H1 (cell line): ENCODE results near the gene ISY1. TPM values are rescaled to one million over a fixed set of nuclear protein-coding genes. Genes with fewer than 3 reads are reported as not detected.

Source experiments
- ASH2L ChIP-seq: fragments of 200-600, 300-600 bp; sonication (generic); IDR thresholded peaks from one replicate; pipeline ENCODE4 v1.7.1; 2017; ENCODE audit warnings: low read length
- ATF2 ChIP-seq: IDR thresholded peaks from 2 replicates; pipeline ENCODE4 v1.6.1; 2012; ENCODE audit warnings: low read length, inconsistent platforms
- CBX5 ChIP-seq: fragments of 300-800, 300-1000 bp; sonication (generic); IDR thresholded peaks from 2 replicates; pipeline ENCODE4 v1.7.1; 2016; ENCODE audit warnings: antibody characterized with exemption, low read length, low read depth
- CEBPB ChIP-seq: IDR thresholded peaks from 2 replicates; pipeline ENCODE4 v1.6.1; 2012; ENCODE audit warnings: low read depth, low read length
- CHD2 ChIP-seq: IDR thresholded peaks from 2 replicates; pipeline ENCODE4 v1.6.1; 2012; ENCODE audit warnings: low read length, improper control_type of control experiment
- CTBP2 ChIP-seq: IDR thresholded peaks from 2 replicates; pipeline ENCODE4 v1.7.0; 2011; ENCODE audit warnings: borderline replicate concordance, mild to moderate bottlenecking, moderate library complexity, mixed read lengths, low read length; ENCODE audit not compliant: insufficient read depth, insufficient read length
- E2F6 ChIP-seq: IDR thresholded peaks from 2 replicates; pipeline ENCODE4 v1.6.1; 2012; ENCODE audit warnings: inconsistent platforms
- FOSL1 ChIP-seq: IDR thresholded peaks from 2 replicates; pipeline ENCODE4 v1.6.1; 2011; ENCODE audit warnings: mild to moderate bottlenecking, low read depth, low read length, moderate library complexity; ENCODE audit not compliant: insufficient read depth
- JUN ChIP-seq: IDR thresholded peaks from 2 replicates; pipeline ENCODE4 v1.6.1; 2011; ENCODE audit warnings: low read depth, mild to moderate bottlenecking, improper control_type of control experiment, low read length
- KDM1A ChIP-seq: fragments of 200-600, 300-600 bp; sonication (generic); IDR thresholded peaks from 2 replicates; pipeline ENCODE4 v1.7.1; 2016; ENCODE audit warnings: mild to moderate bottlenecking, low read length, borderline replicate concordance
- KDM4A ChIP-seq: IDR thresholded peaks from one replicate; pipeline ENCODE4 v1.7.1; 2012; ENCODE audit warnings: low read depth, mild to moderate bottlenecking, moderate library complexity, low read length, inconsistent platforms; ENCODE audit not compliant: severe bottlenecking
- KDM5A ChIP-seq: fragments of 200-600 bp; IDR thresholded peaks from 2 replicates; pipeline ENCODE4 v1.7.1; 2012; ENCODE audit warnings: mild to moderate bottlenecking, low read length, inconsistent platforms, mixed read lengths
- MAX ChIP-seq: IDR thresholded peaks from 2 replicates; pipeline ENCODE4 v1.6.1; 2012; ENCODE audit warnings: inconsistent platforms
- POLR2A ChIP-seq, 2 experiments: IDR thresholded peaks; 1 replicate in 1 of 2; 2 replicates in 1 of 2; pipeline ENCODE4 v1.6.1; 2011; ENCODE audit warnings: low read depth in 2 of 2, low read length in 2 of 2, mild to moderate bottlenecking in 2 of 2; ENCODE audit errors: control extremely low read depth in 1 of 2
- POU5F1 ChIP-seq: IDR thresholded peaks from 2 replicates; pipeline ENCODE4 v1.6.1; 2011; ENCODE audit warnings: low read depth, mild to moderate bottlenecking, low read length, moderate library complexity
- RFX5 ChIP-seq: IDR thresholded peaks from 2 replicates; pipeline ENCODE4 v1.6.1; 2011; ENCODE audit warnings: low read depth, low read length, improper control_type of control experiment, borderline replicate concordance
- SIRT6 ChIP-seq: IDR thresholded peaks from one replicate; pipeline ENCODE4 v1.7.1; 2012; ENCODE audit warnings: low read length, inconsistent platforms
- SP2 ChIP-seq: IDR thresholded peaks from 2 replicates; pipeline ENCODE4 v1.6.1; 2012; ENCODE audit warnings: mild to moderate bottlenecking, low read length, inconsistent platforms
- SRF ChIP-seq: IDR thresholded peaks from 2 replicates; pipeline ENCODE4 v1.6.1; 2011; ENCODE audit warnings: mild to moderate bottlenecking, low read depth, low read length, moderate library complexity
- TAF1 ChIP-seq: IDR thresholded peaks from 2 replicates; pipeline ENCODE4 v1.6.1; 2011; ENCODE audit warnings: mild to moderate bottlenecking, low read depth, low read length
- TBP ChIP-seq: IDR thresholded peaks from 2 replicates; pipeline ENCODE4 v1.6.1; 2011; ENCODE audit warnings: low read depth, low read length, improper control_type of control experiment
- TEAD4 ChIP-seq: IDR thresholded peaks from 2 replicates; pipeline ENCODE4 v1.6.1; 2012; ENCODE audit warnings: low read depth, low read length, inconsistent platforms, mixed read lengths
- polyA plus RNA-seq, 7 experiments: library from polyadenylated mRNA; depleted of rRNA in 3 of 7; stranded (reverse) in 5 of 7; unstranded in 2 of 7; fragments of >200 nt in 5 of 7; fragments of 200-250 nt in 2 of 7; gene quantifications; 1 replicate in 5 of 7; 2 replicates in 1 of 7; 4 replicates in 1 of 7; pipeline versions ENCODE4 v1.2.1 to v1.2.3, GENCODE V29; 2011 to 2013; ENCODE audit warnings: missing spikeins in 2 of 7, mixed read lengths in 2 of 7
- total RNA-seq: library from RNA; stranded (reverse); fragmentation: NEBNext Ultra II Directional; extraction: Animal tissue kit (Norgen Biotek cat#: 25700); gene quantifications from 2 replicates; pipeline ENCODE4 v1.2.1, GENCODE V29; 2021
- TF ChIP-seq, protein P1 (sequence below): IDR thresholded peaks from 2 replicates; pipeline ENCODE4 v1.6.1; 2011; ENCODE audit warnings: low read length, improper control_type of control experiment

The ISY1 gene
- total and polyA plus RNA-seq, 2 of the 8 experiments (the other 6 are each of a cell fraction or from before 2014, with no cell fraction given) = 16.6 to 38.7 TPM

DNA sequence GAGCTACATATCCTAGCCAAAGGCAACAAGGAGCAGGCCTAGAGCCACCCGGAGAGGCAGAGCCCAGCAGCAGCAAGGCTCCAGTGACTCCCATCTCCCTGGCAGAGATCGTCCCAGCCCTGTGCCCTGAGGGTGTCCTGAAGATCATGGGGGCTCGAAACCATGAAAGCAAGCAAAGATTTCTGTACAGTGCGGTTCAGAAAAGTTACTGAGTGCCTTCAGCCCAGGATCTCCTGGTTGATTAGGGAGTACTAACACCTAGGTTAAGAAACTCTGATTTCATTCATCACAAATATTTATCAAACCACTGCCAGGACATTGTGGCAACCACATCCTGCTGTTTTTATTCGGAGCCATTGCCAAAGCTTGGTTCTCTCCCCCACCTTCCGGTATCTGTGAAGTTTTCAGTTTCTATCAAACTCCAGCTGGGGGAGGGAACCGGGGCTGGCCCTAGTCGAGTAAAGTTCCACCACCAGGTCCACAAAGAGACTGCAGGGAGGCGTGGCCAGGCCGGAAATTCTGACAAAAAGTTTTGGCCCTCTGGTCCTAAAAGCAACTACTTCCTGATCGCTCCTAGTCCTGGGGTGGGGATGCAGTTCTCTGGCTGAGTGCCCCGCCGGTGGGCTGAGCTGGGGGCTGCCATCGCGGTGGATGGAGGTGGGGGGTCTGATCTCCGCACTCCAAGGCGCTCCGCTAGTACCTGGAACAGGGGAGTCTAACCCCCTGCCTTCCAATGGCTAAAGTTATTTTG is 40.4 kb downstream of the ISY1 start (continued):
- TF ChIP-seq CHD2 (no peak), TBP (peak; percentile 61; the same call in 1 of the 2 replicates), TAF1 (peak; percentile 72), KDM5A (no peak), TEAD4 (no peak), SRF (no peak), MAX (no peak), SIRT6 (no peak), CEBPB (no peak), CTBP2 (no peak), FOSL1 (no peak), JUN (no peak), POLR2A (IDR thresholded peaks at IDR 0.05; ENCODE audit: control extremely low read depth in 1 of 2, low read depth in 2 of 2, low read length in 2 of 2) (peak; percentile 63 to 77), RFX5 (no peak), SP2 (no peak), ATF2 (no peak), KDM4A (peak; percentile 40), KDM1A (no peak), E2F6 (no peak), ASH2L (peak; percentile 52), POU5F1 (no peak), CBX5 (no peak)
- TF ChIP-seq, protein P1, sequence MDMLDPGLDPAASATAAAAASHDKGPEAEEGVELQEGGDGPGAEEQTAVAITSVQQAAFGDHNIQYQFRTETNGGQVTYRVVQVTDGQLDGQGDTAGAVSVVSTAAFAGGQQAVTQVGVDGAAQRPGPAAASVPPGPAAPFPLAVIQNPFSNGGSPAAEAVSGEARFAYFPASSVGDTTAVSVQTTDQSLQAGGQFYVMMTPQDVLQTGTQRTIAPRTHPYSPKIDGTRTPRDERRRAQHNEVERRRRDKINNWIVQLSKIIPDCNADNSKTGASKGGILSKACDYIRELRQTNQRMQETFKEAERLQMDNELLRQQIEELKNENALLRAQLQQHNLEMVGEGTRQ = no peak
